Dermis blood vessel endothelial cell (primary cell): Measurements from ENCODE around the gene UTP4. TPM values are rescaled to one million over a fixed set of nuclear protein-coding genes. Genes with fewer than 3 reads are reported as not detected.

ENCODE experiments used
- total RNA-seq: library from RNA; depleted of rRNA; stranded (reverse); fragments of >200 nt; gene quantifications from 2 replicates; pipeline ENCODE4 v1.2.3, GENCODE V29; 2014

UTP4 gene
- total RNA-seq, 1 donor from 2014 or later: 14.1 TPM

Other genes with a start within 250 kb of the UTP4 start
- gene HAS3, start 27.0 kb upstream of the UTP4 start, total RNA-seq: 3.6 and 4.5 TPM in 2 replicates
- gene CHTF8, start 61 bp upstream of the UTP4 start, total RNA-seq: 89.9 and 160 TPM in 2 replicates
- gene SNTB2, start 54.5 kb downstream of the UTP4 start, total RNA-seq: 91.0 and 185 TPM in 2 replicates
- 35.4 and 38.3 TPM in 2 replicates for gene VPS4A, start 178.7 kb downstream of the UTP4 start, total RNA-seq
- 15.1 and 19.3 TPM in 2 replicates for gene PDF, start 197.9 kb downstream of the UTP4 start, total RNA-seq
- gene COG8, start 206.9 kb downstream of the UTP4 start, total RNA-seq: 37.4 and 43.1 TPM in 2 replicates
- gene NIP7, start 207.1 kb downstream of the UTP4 start, total RNA-seq: 25.6 and 27.4 TPM in 2 replicates
- gene TMED6, start 219.1 kb downstream of the UTP4 start, total RNA-seq: 0.14 and 0.17 TPM in 2 replicates